GM12864 (cell line): ENCODE measurements around the gene USP30.
A peak's percentile ranks its signal among the peaks of the same experiment; 100 is the strongest.

Experiments
- DNase-seq: peaks from one replicate; pipeline ENCODE4 v3.0.0-alpha.2; 2011; ENCODE audit warnings: low read depth
- H3K4me3 ChIP-seq: 2 replicates; pipeline ENCODE4 v1.5.1; 2011; ENCODE audit warnings: mild to moderate bottlenecking, low read depth, low read length, control low read depth
- CTCF ChIP-seq: IDR thresholded peaks from 2 replicates; pipeline ENCODE4 v1.5.1; 2011; ENCODE audit warnings: low read depth, mild to moderate bottlenecking, moderate library complexity, low read length, control low read depth, inconsistent platforms; ENCODE audit errors: missing control alignments

USP30 gene

GRCh38 chr12:109054520-109054919, 2.1 kb downstream of the USP30 start:
- TF ChIP-seq CTCF = no peak
- H3K4me3 ChIP-seq = peak overlapping the region; percentile 74; the same call in 1 of the 2 replicates
- no peak for DNase-seq

GRCh38 chr12:109056891-109057290, 4.5 kb downstream of the USP30 start:
- no peak for DNase-seq
- no peak overlapping the region for H3K4me3 ChIP-seq
- TF ChIP-seq CTCF = no peak

- no peak for TF ChIP-seq CTCF
- no peak overlapping the region for H3K4me3 ChIP-seq
These were observed 5.0 kb downstream of the USP30 start for GRCh38 chr12:109057376-109057775.

GRCh38 chr12:109058773-109059172, 6.4 kb downstream of the USP30 start:
- no peak for TF ChIP-seq CTCF
- DNase-seq = no peak
- no peak overlapping the region for H3K4me3 ChIP-seq

More at GRCh38 chr12:109057376-109057775, 5.0 kb downstream of the USP30 start:
- DNase-seq = no peak

GRCh38 chr12:109064143-109064542, 11.8 kb downstream of the USP30 start:
- TF ChIP-seq CTCF = no peak
- no peak for DNase-seq
- no peak overlapping the region for H3K4me3 ChIP-seq

GRCh38 chr12:109065154-109065852, 12.9 kb downstream of the USP30 start:
- no peak overlapping the region for H3K4me3 ChIP-seq
- no peak for DNase-seq
- no peak for TF ChIP-seq CTCF

GRCh38 chr12:109065853-109066193, 13.4 kb downstream of the USP30 start:
- DNase-seq = no peak
- no peak for TF ChIP-seq CTCF
- H3K4me3 ChIP-seq = no peak overlapping the region
